ENCODE data around the gene FAM170B. TPM values are rescaled to one million over a fixed set of nuclear protein-coding genes. Genes with fewer than 3 reads are reported as not detected.

Gene FAM170B
- total and polyA plus RNA-seq, 10 donors = 0.05 to 0.06 TPM; not detected in 8

DNA sequence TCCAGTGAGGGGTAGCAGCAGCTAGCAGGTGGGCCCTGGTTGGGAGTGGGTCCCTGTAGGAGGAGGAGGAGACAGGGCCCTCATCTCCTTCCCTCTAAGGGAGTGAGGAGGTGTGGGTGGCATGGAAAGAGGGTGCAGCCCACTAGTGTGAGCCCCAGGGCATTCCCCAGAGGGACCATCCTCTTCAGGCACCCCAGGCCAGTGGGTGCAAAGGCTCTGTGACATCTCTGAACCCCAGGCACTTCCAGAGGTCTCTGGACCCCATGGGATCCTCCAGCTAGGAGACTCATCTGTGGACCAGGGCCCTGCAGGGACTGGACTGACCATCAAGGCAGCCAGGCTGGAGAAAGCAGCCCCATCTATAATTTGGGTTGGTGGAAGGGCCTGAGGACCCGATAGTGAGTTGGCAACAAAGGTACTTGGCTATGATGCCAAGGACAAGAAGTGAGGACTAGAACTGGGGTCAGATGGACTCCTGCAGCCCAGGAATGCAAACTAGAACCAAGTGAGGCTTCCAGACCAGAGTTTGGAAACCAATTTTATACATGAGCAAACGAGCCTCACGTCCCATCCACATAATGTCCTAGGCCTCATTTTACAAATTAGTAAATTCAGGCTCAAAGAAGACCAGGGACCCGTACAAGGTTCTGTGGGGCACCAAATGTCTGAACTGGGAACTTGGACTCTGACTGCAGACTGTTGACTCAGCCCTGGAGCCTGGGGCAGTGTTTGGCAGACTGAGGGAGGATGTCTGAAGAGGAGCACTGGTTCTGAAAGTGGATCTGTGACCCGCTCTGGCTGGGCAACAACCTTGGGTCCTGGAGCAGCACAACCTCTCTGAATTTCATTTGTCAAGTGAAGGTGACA lies 17.1 kb downstream of the FAM170B start:
- no peak for DNase-seq
- Histone ChIP-seq H3K9me3 (no peaks in the 10 kb centered on the region), H3K36me3 (no peaks in the 10 kb centered on the region), H3K4me1 (peaks cover 0 to 10% (median 5%) of the 10 kb centered on the region in 6 donors), H3K27me3 (replicated peaks in 1 of 7) (peaks cover 0 to 42% (median 14%) of the 10 kb centered on the region in 7 donors), H3K27ac (no peak overlapping the region), H3K4me3 (no peak overlapping the region)
- intact Hi-C loops (cut with DNase I; ENCODE audit: low total_unique reads) = no loop called here
- WGBS, 5 donors = 89 to 93% (median 89%) methylated on average over 5 of the region's 5 CpGs
- TF ChIP-seq, protein P1, sequence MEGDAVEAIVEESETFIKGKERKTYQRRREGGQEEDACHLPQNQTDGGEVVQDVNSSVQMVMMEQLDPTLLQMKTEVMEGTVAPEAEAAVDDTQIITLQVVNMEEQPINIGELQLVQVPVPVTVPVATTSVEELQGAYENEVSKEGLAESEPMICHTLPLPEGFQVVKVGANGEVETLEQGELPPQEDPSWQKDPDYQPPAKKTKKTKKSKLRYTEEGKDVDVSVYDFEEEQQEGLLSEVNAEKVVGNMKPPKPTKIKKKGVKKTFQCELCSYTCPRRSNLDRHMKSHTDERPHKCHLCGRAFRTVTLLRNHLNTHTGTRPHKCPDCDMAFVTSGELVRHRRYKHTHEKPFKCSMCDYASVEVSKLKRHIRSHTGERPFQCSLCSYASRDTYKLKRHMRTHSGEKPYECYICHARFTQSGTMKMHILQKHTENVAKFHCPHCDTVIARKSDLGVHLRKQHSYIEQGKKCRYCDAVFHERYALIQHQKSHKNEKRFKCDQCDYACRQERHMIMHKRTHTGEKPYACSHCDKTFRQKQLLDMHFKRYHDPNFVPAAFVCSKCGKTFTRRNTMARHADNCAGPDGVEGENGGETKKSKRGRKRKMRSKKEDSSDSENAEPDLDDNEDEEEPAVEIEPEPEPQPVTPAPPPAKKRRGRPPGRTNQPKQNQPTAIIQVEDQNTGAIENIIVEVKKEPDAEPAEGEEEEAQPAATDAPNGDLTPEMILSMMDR (IDR thresholded peaks at IDR 0.05 in 8 of 11, conservative IDR thresholded peaks at IDR 0.05 in 3 of 11) = no peak
- TF ChIP-seq POLR2AphosphoS5 (IDR thresholded peaks at IDR 0.05) = no peak
- TF ChIP-seq POLR2A (IDR thresholded peaks at IDR 0.05) = no peak

DNA sequence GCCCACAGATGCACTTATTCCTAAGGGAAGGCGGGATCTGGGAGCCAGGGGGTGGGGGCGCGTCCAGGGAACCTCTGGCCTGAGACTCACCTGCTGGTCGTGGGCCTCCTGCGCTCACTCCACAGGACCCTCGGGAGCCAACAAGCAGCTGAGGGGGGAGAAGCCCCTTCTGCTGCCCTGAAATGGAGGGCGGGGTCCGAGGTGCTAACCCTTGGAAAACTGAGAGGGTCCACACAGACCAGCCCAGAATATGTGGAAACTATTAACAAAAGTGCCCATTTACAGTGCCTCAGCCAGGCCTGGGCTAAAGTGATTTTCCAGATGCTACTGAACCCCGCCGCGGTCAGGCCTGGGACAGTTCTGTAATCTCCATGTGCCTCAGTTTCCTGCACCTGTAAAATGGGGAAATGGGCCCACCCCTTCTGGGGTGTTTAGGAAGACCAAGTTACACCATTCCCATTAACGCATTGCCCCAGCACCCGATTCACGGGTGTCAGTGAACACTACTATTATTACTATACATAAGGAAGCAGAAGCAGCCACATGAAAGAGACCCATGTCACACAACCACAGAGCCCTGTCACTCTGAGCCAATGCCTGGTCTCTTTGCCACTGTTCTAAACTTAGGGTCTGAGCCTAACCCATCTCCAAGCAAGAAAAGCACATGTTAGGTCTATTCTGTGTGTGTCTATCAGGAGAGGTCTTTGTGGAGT lies 17.9 kb downstream of the FAM170B start:
- H3K27me3 ChIP-seq (replicated peaks in 1 of 7) = peaks cover 0 to 48% (median 14%) of the 10 kb centered on the region in 7 donors
- no peak overlapping the region for H3K27ac ChIP-seq
- TF ChIP-seq POLR2A (IDR thresholded peaks at IDR 0.05) = no peak
- TF ChIP-seq, protein P1 (IDR thresholded peaks at IDR 0.05 in 8 of 11, conservative IDR thresholded peaks at IDR 0.05 in 3 of 11) = no peak
- WGBS, 5 donors = 73 to 80% (median 77%) methylated on average over 12 to 14 of the region's 14 CpGs
- H3K4me3 ChIP-seq = peak overlapping the region in 1 of 8 donors; percentile 67
- DNase-seq = no peak
- H3K9me3 ChIP-seq = no peaks in the 10 kb centered on the region
- intact Hi-C loops (cut with DNase I; ENCODE audit: low total_unique reads) = no loop called here
- peaks cover 0 to 10% (median 5%) of the 10 kb centered on the region in 6 donors for H3K4me1 ChIP-seq
- H3K36me3 ChIP-seq = no peaks in the 10 kb centered on the region

DNA sequence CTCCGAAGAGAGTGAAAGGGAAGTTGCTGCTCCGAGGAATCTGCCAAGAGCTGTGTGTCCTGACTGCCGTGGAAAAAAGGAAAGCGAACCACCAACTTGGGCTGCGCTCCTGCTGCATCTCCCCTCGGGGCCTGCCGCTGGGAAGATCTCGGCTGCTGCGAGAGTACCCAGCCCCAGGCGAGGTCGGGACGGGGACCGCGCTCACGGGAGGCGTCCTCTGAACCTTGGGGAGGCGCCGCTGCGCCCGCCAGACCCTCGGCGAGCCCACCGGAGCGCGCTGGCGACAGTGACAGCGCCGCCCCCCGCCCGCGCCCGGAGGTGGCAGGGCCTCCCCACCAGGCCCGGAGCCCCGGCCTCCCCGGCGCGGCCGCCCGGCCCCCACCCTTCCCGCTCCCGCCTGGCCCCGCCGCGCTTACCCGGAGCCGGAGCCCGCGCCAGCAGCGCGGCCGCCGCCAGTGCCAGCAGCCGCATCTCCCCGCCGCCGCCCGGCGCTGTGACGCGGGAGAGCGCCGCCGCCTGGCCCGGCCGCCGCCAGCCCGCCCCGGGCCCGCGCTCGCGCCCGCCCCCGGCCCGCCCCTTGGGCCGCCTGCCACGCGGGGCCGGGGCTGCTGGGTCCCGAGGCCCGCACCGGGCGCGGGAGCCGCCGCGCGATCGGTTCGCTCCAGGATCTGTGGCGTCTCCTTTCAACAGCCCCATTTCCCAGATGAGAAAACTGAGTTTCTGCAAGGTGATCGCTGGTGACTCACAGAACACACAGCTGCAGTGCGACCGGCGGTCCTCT lies 18.6 kb downstream of the FAM170B start, which contains the start of gene VSTM4:
Gene VSTM4 (minus strand): TSS at position 508 of the 781 bp plus-strand sequence. CDS start 37 bp downstream, at position 471.
- Histone ChIP-seq H3K4me1 (peaks cover 0 to 11% (median 5%) of the 10 kb centered on the region in 6 donors), H3K9me3 (no peaks in the 10 kb centered on the region), H3K4me3 (peak within 1 kb of the TSS in 7 of 8 donors; percentile 22 to 67 (median 37)), H3K27me3 (replicated peaks in 1 of 7) (peaks cover 0 to 53% (median 14%) of the 10 kb centered on the region in 7 donors), H3K27ac (peak within 1 kb of the TSS in 6 of 8 donors; percentile 32 to 71 (median 62)), H3K36me3 (no peaks in the 10 kb centered on the region)
- DNase-seq = no peak
- TF ChIP-seq, protein P1 (IDR thresholded peaks at IDR 0.05 in 8 of 11, conservative IDR thresholded peaks at IDR 0.05 in 3 of 11) = peak in 1 of 11 experiments; percentile 9
- peak in 1 of 3 donors; percentile 25 for TF ChIP-seq POLR2AphosphoS5 (IDR thresholded peaks at IDR 0.05)
- TF ChIP-seq POLR2A (IDR thresholded peaks at IDR 0.05) = no peak
- intact Hi-C loops (cut with DNase I; ENCODE audit: low total_unique reads) = no loop called here
- 4 to 24% (median 4%) methylated on average over 2 to 95 of the region's 95 CpGs for WGBS, 5 donors
